Lower lobe of right lung (tissue), 2 donors: Measurements from ENCODE around the gene ANK3. TPM values are rescaled to one million over a fixed set of nuclear protein-coding genes. Genes with fewer than 3 reads are reported as not detected.
"Not testable (repeated sequence)": the region's sequence is repeated elsewhere in the genome, so short reads cannot be mapped to it uniquely, and the experiment has no call there.

Experiments
- ATAC-seq, 2 donors: fragments of 200-7000 bp; cut with Tn5 transposase; one replicate each; pipeline ENCODE4 v1.9.1; 2020 to 2022; ENCODE audit warnings: mild to moderate bottlenecking in 2 of 2, moderate library complexity in 2 of 2
- DNase-seq: peaks from one replicate; pipeline ENCODE4 v3.0.0-alpha.2; 2020
- H3K27ac ChIP-seq: fragments of 200-600 bp; one replicate; pipeline ENCODE4 v1.8.0; 2022
- H3K27me3 ChIP-seq: fragments of 200-600 bp; one replicate; pipeline ENCODE4 v1.8.0; 2022; ENCODE audit warnings: low read depth
- H3K36me3 ChIP-seq: fragments of 200-600 bp; one replicate; pipeline ENCODE4 v1.8.0; 2022; ENCODE audit warnings: mild to moderate bottlenecking
- H3K4me1 ChIP-seq: fragments of 200-600 bp; one replicate; pipeline ENCODE4 v1.8.0; 2022
- H3K4me3 ChIP-seq: fragments of 200-600 bp; one replicate; pipeline ENCODE4 v1.8.0; 2022; ENCODE audit warnings: mild to moderate bottlenecking
- H3K9me3 ChIP-seq: fragments of 200-600 bp; one replicate; pipeline ENCODE4 v1.8.0; 2022
- intact Hi-C: fragments of 100-400 bp; cut with DNase I; formaldehyde crosslinking; loops from one replicate; pipeline ENCODE4 v1.11.0; 2022
- total RNA-seq: library from RNA; stranded (reverse); fragmentation: NEBNext Ultra II Directional; extraction: Animal tissue kit (Norgen Biotek cat#: 25700); gene quantifications from one replicate; pipeline ENCODE4 v1.2.1, GENCODE V29; 2021
- TF ChIP-seq, protein P1 (sequence below): fragments of 200-600 bp; IDR thresholded peaks from one replicate; pipeline ENCODE4 v1.8.0; 2022; ENCODE audit warnings: antibody characterized with exemption, mild to moderate bottlenecking
- donor health status: DM: no; HTN: yes; CAD: no; lungs with severe emphysema.

ANK3 gene
- total RNA-seq, 1 donor from 2014 or later, result 75.9 TPM

DNA sequence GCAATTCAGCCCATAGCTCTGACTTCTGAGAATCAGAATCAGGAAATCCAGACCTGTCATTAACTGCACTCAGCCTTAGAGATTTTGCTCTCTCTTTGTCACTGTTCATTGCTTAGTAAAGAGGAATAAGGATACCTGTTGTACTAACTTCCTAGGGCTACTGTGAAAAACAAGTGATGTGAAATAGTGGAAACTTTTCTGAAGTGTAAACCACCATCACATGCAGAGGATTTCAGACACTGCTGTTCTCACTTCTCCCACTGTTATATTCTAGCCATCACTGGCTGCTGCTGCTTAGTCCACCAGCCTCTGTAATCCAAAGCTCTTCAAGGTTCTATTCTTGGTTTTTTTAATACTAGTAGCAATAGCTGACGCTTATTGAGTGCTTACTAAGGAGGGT is 353.7 kb downstream of the ANK3 start:
- Histone ChIP-seq H3K27ac (no peak overlapping the region), H3K9me3 (no peaks in the 10 kb centered on the region), H3K27me3 (no peaks in the 10 kb centered on the region), H3K4me3 (no peak overlapping the region), H3K36me3 (no peaks in the 10 kb centered on the region), H3K4me1 (peaks cover 28% of the 10 kb centered on the region)
- no peak for ATAC-seq
- TF ChIP-seq, protein P1, sequence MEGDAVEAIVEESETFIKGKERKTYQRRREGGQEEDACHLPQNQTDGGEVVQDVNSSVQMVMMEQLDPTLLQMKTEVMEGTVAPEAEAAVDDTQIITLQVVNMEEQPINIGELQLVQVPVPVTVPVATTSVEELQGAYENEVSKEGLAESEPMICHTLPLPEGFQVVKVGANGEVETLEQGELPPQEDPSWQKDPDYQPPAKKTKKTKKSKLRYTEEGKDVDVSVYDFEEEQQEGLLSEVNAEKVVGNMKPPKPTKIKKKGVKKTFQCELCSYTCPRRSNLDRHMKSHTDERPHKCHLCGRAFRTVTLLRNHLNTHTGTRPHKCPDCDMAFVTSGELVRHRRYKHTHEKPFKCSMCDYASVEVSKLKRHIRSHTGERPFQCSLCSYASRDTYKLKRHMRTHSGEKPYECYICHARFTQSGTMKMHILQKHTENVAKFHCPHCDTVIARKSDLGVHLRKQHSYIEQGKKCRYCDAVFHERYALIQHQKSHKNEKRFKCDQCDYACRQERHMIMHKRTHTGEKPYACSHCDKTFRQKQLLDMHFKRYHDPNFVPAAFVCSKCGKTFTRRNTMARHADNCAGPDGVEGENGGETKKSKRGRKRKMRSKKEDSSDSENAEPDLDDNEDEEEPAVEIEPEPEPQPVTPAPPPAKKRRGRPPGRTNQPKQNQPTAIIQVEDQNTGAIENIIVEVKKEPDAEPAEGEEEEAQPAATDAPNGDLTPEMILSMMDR, result no peak
- intact Hi-C loops, result no loop called here
- no peak for DNase-seq

DNA sequence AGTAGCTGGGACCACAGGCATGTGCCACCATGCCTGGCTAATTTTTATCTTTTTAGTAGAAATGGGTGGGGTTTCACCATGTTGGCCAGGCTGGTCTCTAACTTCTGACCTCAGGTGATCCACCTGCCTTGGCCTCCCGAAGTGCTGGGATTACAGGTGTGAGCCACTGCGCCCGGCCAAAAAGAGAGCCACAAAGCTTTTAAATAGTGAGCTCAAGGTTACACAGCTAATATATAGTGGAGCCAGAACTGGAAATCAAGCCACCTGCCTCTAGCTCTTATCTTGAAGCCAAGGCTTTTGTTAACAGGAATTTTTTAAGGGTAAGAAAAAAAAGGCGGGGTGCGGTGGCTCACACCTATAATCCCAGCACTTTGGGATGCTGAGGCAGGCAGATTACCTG is 354.3 kb downstream of the ANK3 start:
- DNase-seq, H3K27me3 ChIP-seq, ATAC-seq, H3K4me3 ChIP-seq, H3K27ac ChIP-seq, H3K36me3 ChIP-seq, intact Hi-C loops, H3K9me3 ChIP-seq: not testable (repeated sequence)
- H3K4me1 ChIP-seq, result peaks cover 28% of the 10 kb centered on the region

DNA sequence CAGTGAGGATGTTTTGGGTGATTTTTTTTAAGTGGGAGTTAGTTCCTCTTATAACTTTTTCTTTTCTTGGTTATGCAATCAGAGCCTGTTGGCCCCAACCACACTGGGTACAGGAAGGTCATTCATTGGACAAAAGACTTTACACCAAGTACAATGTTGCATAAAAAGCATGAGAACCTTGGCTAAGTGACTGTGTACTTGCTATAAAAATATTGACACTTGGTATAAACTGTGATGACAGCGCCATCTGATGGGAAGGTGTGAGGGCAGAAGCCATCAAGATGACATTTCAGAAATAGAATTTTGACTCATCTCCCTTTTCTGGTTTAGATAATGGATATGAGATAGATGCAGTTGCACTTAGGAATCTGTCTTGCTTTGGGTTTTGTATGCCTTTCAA is 357.0 kb downstream of the ANK3 start:
- Histone ChIP-seq H3K4me3 (no peak overlapping the region), H3K36me3 (no peaks in the 10 kb centered on the region), H3K27ac (no peak overlapping the region), H3K27me3 (no peaks in the 10 kb centered on the region), H3K4me1 (peaks cover 25% of the 10 kb centered on the region), H3K9me3 (no peaks in the 10 kb centered on the region)
- intact Hi-C loops, result no loop called here
- ATAC-seq (peak; percentile 94 to 95), DNase-seq (no peak)
- TF ChIP-seq, protein P1, result peak; percentile 54

DNA sequence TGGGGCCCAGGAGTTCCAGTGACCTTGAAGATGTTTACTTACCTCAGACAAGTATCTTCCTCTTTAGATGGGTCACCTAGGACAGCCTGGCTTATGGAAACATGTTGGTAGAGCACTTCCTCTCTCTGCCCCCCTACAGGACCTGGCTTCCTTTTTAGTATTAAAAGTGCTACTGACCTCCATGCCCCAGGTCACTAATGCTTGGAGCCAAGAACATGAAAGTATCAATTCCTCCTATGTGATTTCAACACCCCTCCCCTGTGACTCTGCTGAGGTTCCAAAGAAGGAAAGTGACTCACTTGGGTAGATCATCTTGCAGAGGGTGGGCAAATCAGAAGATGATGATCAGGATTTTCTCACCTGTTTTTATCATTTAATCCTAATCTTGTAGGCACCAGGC is 358.0 kb downstream of the ANK3 start:
- TF ChIP-seq, protein P1, result no peak
- H3K9me3 ChIP-seq, result no peaks in the 10 kb centered on the region
- DNase-seq (no peak), ATAC-seq (peak; percentile 69 to 79)
- H3K4me3 ChIP-seq, result no peak overlapping the region
- no peaks in the 10 kb centered on the region for H3K27me3 ChIP-seq
- peaks cover 25% of the 10 kb centered on the region for H3K4me1 ChIP-seq
- intact Hi-C loops, result no loop called here
- H3K27ac ChIP-seq, result no peak overlapping the region
- no peaks in the 10 kb centered on the region for H3K36me3 ChIP-seq

DNA sequence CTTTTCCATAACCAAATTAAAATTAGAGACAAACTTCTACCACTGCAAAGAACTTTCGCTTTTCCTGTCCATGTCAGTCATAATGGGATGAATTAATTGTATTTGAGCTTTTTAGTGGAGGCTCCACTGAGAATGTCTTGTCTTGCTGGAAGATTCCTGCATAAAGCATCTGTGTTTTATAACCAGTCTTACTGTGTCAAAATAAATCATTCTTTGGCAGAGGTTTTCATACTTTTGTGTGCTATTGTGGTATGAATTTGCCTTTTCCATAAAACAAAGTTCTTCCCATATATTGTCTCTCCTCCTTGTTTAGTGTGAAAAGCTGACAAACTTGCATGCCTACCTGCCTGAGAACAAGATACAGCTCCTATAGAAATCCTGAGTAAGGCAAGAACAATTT is 358.5 kb downstream of the ANK3 start:
- Histone ChIP-seq H3K4me3 (no peak overlapping the region), H3K27me3 (no peaks in the 10 kb centered on the region), H3K4me1 (peaks cover 25% of the 10 kb centered on the region), H3K9me3 (no peaks in the 10 kb centered on the region), H3K36me3 (no peaks in the 10 kb centered on the region), H3K27ac (no peak overlapping the region)
- ATAC-seq (no peak), DNase-seq (no peak)
- TF ChIP-seq, protein P1, result no peak
- intact Hi-C loops, result no loop called here

DNA sequence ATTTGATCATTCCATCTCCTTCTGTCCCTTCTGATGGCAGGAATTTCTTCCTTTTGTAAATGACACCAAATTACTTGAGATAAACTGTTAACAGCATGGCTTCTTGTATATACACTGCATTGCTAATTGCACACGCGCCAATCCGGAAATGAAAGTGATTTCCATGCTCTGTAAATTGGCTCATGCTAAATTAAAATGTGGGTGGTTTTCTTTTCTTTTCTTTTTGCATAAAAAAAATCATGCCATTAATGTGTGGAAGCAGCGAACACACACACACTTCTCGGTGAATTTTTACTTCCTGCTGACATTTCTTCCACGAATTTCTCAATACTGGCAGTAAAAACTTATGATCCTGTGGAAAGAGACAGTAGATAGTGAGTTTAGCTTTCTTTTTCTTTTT is 360.2 kb downstream of the ANK3 start:
- H3K4me1 ChIP-seq, result peaks cover 25% of the 10 kb centered on the region
- H3K27me3 ChIP-seq, result no peaks in the 10 kb centered on the region
- no peaks in the 10 kb centered on the region for H3K9me3 ChIP-seq
- no peak for DNase-seq
- H3K36me3 ChIP-seq, result no peaks in the 10 kb centered on the region
- H3K27ac ChIP-seq, result peak overlapping the region; percentile 10
- H3K4me3 ChIP-seq, result no peak overlapping the region
- TF ChIP-seq, protein P1, result no peak
- intact Hi-C loops, result no loop called here
- no peak for ATAC-seq
